Measurements from ENCODE around the gene GPR42. TPM values are rescaled to one million over a fixed set of nuclear protein-coding genes. Genes with fewer than 3 reads are reported as not detected.

GPR42 gene
- total RNA-seq, 4 donors from 2014 or later: not detected

DNA sequence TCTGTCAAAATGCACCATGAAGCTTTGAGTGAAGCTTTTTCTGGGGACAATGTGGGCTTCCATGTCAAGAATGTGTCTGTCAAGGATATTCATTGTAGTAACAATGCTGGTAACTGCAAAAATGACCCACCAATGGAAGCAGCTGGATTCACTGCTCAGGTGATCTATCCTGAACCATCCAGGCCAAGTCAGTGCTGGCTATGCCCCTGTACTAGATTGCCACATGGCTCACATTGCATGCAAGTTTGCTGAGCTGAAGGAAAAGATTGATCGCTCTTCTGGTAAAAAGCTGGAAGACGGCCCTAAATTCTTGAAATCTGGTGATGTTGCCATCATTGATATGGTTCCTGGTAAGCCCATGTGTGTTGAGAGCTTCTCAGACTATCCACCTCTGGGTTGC is 12.7 kb downstream of the GPR42 start:
- TF ChIP-seq, protein P1, sequence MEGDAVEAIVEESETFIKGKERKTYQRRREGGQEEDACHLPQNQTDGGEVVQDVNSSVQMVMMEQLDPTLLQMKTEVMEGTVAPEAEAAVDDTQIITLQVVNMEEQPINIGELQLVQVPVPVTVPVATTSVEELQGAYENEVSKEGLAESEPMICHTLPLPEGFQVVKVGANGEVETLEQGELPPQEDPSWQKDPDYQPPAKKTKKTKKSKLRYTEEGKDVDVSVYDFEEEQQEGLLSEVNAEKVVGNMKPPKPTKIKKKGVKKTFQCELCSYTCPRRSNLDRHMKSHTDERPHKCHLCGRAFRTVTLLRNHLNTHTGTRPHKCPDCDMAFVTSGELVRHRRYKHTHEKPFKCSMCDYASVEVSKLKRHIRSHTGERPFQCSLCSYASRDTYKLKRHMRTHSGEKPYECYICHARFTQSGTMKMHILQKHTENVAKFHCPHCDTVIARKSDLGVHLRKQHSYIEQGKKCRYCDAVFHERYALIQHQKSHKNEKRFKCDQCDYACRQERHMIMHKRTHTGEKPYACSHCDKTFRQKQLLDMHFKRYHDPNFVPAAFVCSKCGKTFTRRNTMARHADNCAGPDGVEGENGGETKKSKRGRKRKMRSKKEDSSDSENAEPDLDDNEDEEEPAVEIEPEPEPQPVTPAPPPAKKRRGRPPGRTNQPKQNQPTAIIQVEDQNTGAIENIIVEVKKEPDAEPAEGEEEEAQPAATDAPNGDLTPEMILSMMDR (IDR thresholded peaks at IDR 0.05): no peak
- TF ChIP-seq EP300 (IDR thresholded peaks at IDR 0.05): no peak
- TF ChIP-seq POLR2A (IDR thresholded peaks at IDR 0.05): no peak
- no peaks in the 10 kb centered on the region for H3K36me3 ChIP-seq
- no peak overlapping the region for H3K27ac ChIP-seq
- H3K4me1 ChIP-seq: peaks cover 10% of the 10 kb centered on the region
- DNase-seq (ENCODE audit: low spot score in 2 of 2): peak in 1 of 2 donors; percentile 63
- peaks cover 7% of the 10 kb centered on the region for H3K27me3 ChIP-seq
- 79% methylated on average over 2 of the region's 2 CpGs for WGBS
- H3K9me3 ChIP-seq: no peaks in the 10 kb centered on the region
- no peak overlapping the region for H3K4me3 ChIP-seq

DNA sequence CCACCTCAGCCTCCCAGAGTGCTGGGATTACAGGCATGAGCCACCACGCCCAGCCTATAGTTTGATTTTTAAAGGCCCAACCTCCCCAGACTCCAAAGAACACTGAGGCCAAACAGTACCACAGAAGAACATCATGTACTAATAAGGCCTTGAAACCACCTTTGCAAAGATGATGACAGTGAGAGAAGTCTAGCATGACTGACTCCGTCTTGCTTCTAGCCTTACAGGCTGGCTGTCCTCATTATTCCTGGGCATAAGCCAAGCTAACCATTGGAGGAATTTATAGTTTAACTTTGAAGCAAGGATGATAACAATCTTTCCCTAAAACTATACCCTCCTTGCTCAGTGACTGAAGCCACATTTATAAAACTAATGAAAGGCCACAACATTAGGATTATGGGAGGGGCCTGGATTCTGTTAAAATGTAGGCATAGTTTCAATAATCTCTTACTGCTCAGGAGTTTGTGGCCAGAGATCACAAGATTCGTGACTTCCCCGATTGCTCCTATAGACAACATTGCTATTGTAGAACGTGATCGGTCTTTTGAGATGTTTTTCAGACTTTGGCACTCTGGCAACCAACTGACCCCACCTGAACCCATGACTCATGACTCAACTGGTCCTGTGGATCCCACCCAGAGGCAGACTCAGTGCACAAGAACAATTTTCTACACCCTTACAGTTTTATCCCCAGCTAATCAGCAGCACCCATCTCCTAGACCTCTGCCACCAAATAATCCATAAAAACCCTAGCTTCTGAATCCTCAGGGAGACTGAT is 17.6 kb downstream of the GPR42 start:
- TF ChIP-seq POLR2AphosphoS5 (IDR thresholded peaks at IDR 0.05) (no peak), EP300 (IDR thresholded peaks at IDR 0.05) (no peak), POLR2A (IDR thresholded peaks at IDR 0.05) (no peak)
- TF ChIP-seq, protein P1 (IDR thresholded peaks at IDR 0.05): no peak
- no peak overlapping the region for H3K4me3 ChIP-seq
- no peaks in the 10 kb centered on the region for H3K27me3 ChIP-seq
- DNase-seq (ENCODE audit: low spot score in 2 of 2): peak in 1 of 2 donors; percentile 24
- peaks cover 12% of the 10 kb centered on the region for H3K4me1 ChIP-seq
- H3K27ac ChIP-seq: peak overlapping the region; percentile 41
- H3K9me3 ChIP-seq: no peaks in the 10 kb centered on the region
- 52% methylated on average over 6 of the region's 6 CpGs for WGBS
- no peaks in the 10 kb centered on the region for H3K36me3 ChIP-seq

GRCh38 chr19:35389192-35389861 is 18.5 kb downstream of the GPR42 start:
- H3K36me3 ChIP-seq: no peaks in the 10 kb centered on the region
- H3K9me3 ChIP-seq: no peaks in the 10 kb centered on the region
- 63% methylated on average over 6 of the region's 6 CpGs for WGBS
- peak in 1 of 2 donors; percentile 53 for DNase-seq (ENCODE audit: low spot score in 2 of 2)
- peak overlapping the region; percentile 18 for H3K27ac ChIP-seq
- peaks cover 12% of the 10 kb centered on the region for H3K4me1 ChIP-seq
- TF ChIP-seq POLR2A (IDR thresholded peaks at IDR 0.05): no peak
- no peaks in the 10 kb centered on the region for H3K27me3 ChIP-seq
- no peak overlapping the region for H3K4me3 ChIP-seq

- H3K27me3 ChIP-seq: no peaks in the 10 kb centered on the region
- DNase-seq (ENCODE audit: low spot score in 2 of 2): peak in 1 of 2 donors; percentile 18
- H3K27ac ChIP-seq: no peak overlapping the region
- no peak overlapping the region for H3K4me3 ChIP-seq
- WGBS: 73% methylated on average over 5 of the region's 5 CpGs
- no peaks in the 10 kb centered on the region for H3K9me3 ChIP-seq
- no peak for TF ChIP-seq POLR2A (IDR thresholded peaks at IDR 0.05)
- no peak for TF ChIP-seq EP300 (IDR thresholded peaks at IDR 0.05)
- TF ChIP-seq, protein P1 (IDR thresholded peaks at IDR 0.05): no peak
- no peak for TF ChIP-seq POLR2AphosphoS5 (IDR thresholded peaks at IDR 0.05)
- peaks cover 12% of the 10 kb centered on the region for H3K4me1 ChIP-seq
- no peaks in the 10 kb centered on the region for H3K36me3 ChIP-seq
Measured at GRCh38 chr19:35392742-35393715, 22.2 kb downstream of the GPR42 start.

- Histone ChIP-seq H3K27me3 (no peaks in the 10 kb centered on the region), H3K4me3 (no peak overlapping the region), H3K27ac (no peak overlapping the region), H3K36me3 (no peaks in the 10 kb centered on the region), H3K9me3 (no peaks in the 10 kb centered on the region), H3K4me1 (no peaks in the 10 kb centered on the region)
- DNase-seq (ENCODE audit: low spot score in 2 of 2): peak in 1 of 2 donors; percentile 56
- 47% methylated on average over 19 of the region's 19 CpGs for WGBS
- no peak for TF ChIP-seq POLR2A (IDR thresholded peaks at IDR 0.05)
- TF ChIP-seq EP300 (IDR thresholded peaks at IDR 0.05): no peak
- TF ChIP-seq POLR2AphosphoS5 (IDR thresholded peaks at IDR 0.05): no peak
Measured at GRCh38 chr19:35395382-35396199, 24.7 kb downstream of the GPR42 start.

All from suprapubic skin (tissue), 4 donors.